Neural progenitor cell (in vitro differentiated cells): ENCODE results near the gene MARK3.

ENCODE experiments used
- EZH2 ChIP-seq: fragments of 200-600 bp; sonication (generic); IDR thresholded peaks from 2 replicates; pipeline ENCODE4 v1.6.1; 2017; ENCODE audit warnings: antibody characterized with exemption, mild to moderate bottlenecking, moderate library complexity
- TF ChIP-seq, protein P1 (sequence below): fragments of 200-600 bp; sonication (generic); IDR thresholded peaks from 2 replicates; pipeline ENCODE4 v1.5.1; 2017; ENCODE audit warnings: antibody characterized with exemption, mild to moderate bottlenecking

GRCh38 chr14:103380719-103381377, 4.4 kb upstream of the MARK3 start:
- TF ChIP-seq EZH2: no peak
- TF ChIP-seq, protein P1, sequence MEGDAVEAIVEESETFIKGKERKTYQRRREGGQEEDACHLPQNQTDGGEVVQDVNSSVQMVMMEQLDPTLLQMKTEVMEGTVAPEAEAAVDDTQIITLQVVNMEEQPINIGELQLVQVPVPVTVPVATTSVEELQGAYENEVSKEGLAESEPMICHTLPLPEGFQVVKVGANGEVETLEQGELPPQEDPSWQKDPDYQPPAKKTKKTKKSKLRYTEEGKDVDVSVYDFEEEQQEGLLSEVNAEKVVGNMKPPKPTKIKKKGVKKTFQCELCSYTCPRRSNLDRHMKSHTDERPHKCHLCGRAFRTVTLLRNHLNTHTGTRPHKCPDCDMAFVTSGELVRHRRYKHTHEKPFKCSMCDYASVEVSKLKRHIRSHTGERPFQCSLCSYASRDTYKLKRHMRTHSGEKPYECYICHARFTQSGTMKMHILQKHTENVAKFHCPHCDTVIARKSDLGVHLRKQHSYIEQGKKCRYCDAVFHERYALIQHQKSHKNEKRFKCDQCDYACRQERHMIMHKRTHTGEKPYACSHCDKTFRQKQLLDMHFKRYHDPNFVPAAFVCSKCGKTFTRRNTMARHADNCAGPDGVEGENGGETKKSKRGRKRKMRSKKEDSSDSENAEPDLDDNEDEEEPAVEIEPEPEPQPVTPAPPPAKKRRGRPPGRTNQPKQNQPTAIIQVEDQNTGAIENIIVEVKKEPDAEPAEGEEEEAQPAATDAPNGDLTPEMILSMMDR: no peak
